Measurements from ENCODE around the gene GJE1.

GRCh38 chr6:142155091-142155490 is 22.4 kb downstream of the GJE1 start:
- TF ChIP-seq EZH2 (IDR thresholded peaks at IDR 0.05; ENCODE audit: insufficient read depth, low read length) (no peak), CTCF (IDR thresholded peaks at IDR 0.05; ENCODE audit: insufficient read depth, low read depth, low read length) (no peak)
